ENCODE results near the gene IL12RB1. TPM values are rescaled to one million over a fixed set of nuclear protein-coding genes. Genes with fewer than 3 reads are reported as not detected.

Gene IL12RB1
- total RNA-seq, 2 experiments from 2014 or later, result 7.7 to 41.7 TPM

GRCh38 chr19:18109733-18110608, 23.2 kb upstream of the IL12RB1 start:
- TF ChIP-seq CTCF (conservative IDR thresholded peaks at IDR 0.05; ENCODE audit: low read length), result no peak
- TF ChIP-seq EZH2phosphoT487 (IDR thresholded peaks at IDR 0.05; ENCODE audit: borderline replicate concordance, low read depth, low read length), result no peak
- Histone ChIP-seq H3K9me3 (ENCODE audit: low read length) (no peaks in the 10 kb centered on the region), H4K20me1 (ENCODE audit: insufficient read depth, low read length) (no peaks in the 10 kb centered on the region), H3K79me2 (ENCODE audit: insufficient read depth, low read depth, low read length) (0 out of 2 replicates have a peak, but pooled peaks cover 1% of the 10 kb centered on the region), H3K36me3 (ENCODE audit: insufficient read depth, low read length) (peaks cover 68% of the 10 kb centered on the region), H3K27ac (ENCODE audit: low read depth, low read length, poor library complexity, severe bottlenecking) (no peak overlapping the region), H3K9me2 (ENCODE audit: insufficient read depth, low read length) (no peaks in the 10 kb centered on the region), H3K4me1 (ENCODE audit: insufficient read depth, low read length, poor library complexity, severe bottlenecking) (peaks cover 62% of the 10 kb centered on the region), H3K4me3 (ENCODE audit: low read depth, low read length, poor library complexity, severe bottlenecking) (peak overlapping the region; percentile 57), H2AFZ (ENCODE audit: low read length) (no peak overlapping the region), H3K4me2 (ENCODE audit: low read length) (peak overlapping the region; percentile 75)
- POLR2A ChIA-PET, result no interaction called here
- no peak for DNase-seq (ENCODE audit: low spot score)
- CTCF ChIA-PET (ENCODE audit: unreplicated experiment), result interaction anchor here (0.5 kb wide), 1 partner anchor 300 kb away, joined by 3 read pairs; no protein-coding TSS in a partner anchor
- no TSS peak for BruUV-seq (replicated peaks)
- intact Hi-C loops (cut with micrococcal nuclease; ENCODE audit: unreplicated experiment), result no loop called here

- H4K20me1 ChIP-seq (ENCODE audit: insufficient read depth, low read length), result no peaks in the 10 kb centered on the region
- H2AFZ ChIP-seq (ENCODE audit: low read length), result no peak overlapping the region
- H3K79me2 ChIP-seq (ENCODE audit: insufficient read depth, low read depth, low read length), result 0 out of 2 replicates have a peak, but pooled peaks cover 5% of the 10 kb centered on the region
- H3K4me2 ChIP-seq (ENCODE audit: low read length), result peak overlapping the region; percentile 75
- intact Hi-C loops (cut with micrococcal nuclease; ENCODE audit: unreplicated experiment), result no loop called here
- H3K4me1 ChIP-seq (ENCODE audit: insufficient read depth, low read length, poor library complexity, severe bottlenecking), result peaks cover 69% of the 10 kb centered on the region
- peaks cover 61% of the 10 kb centered on the region for H3K36me3 ChIP-seq (ENCODE audit: insufficient read depth, low read length)
- no peak overlapping the region for H3K27ac ChIP-seq (ENCODE audit: low read depth, low read length, poor library complexity, severe bottlenecking)
- TF ChIP-seq EZH2phosphoT487 (IDR thresholded peaks at IDR 0.05; ENCODE audit: borderline replicate concordance, low read depth, low read length) (no peak), CTCF (conservative IDR thresholded peaks at IDR 0.05; ENCODE audit: low read length) (no peak)
- no peaks in the 10 kb centered on the region for H3K9me2 ChIP-seq (ENCODE audit: insufficient read depth, low read length)
- ChIA-PET POLR2A (interaction anchor here (1.3 kb wide), 1 partner anchor 18 kb away, joined by 6 read pairs; no protein-coding TSS in a partner anchor), CTCF (ENCODE audit: unreplicated experiment) (interaction anchor here (1.0 kb wide), 1 partner anchor 18 kb away, joined by 3 read pairs; no protein-coding TSS in a partner anchor)
- no peaks in the 10 kb centered on the region for H3K9me3 ChIP-seq (ENCODE audit: low read length)
- BruUV-seq (replicated peaks), result no TSS peak
- peak overlapping the region; percentile 57 for H3K4me3 ChIP-seq (ENCODE audit: low read depth, low read length, poor library complexity, severe bottlenecking)
- DNase-seq (ENCODE audit: low spot score), result no peak
Measured at GRCh38 chr19:18109341-18109732, 22.6 kb upstream of the IL12RB1 start.

Data from OCI-LY7 (cell line).